HepG2 (cell line): ENCODE measurements around the gene CPSF7. TPM values are rescaled to one million over a fixed set of nuclear protein-coding genes. Genes with fewer than 3 reads are reported as not detected.

ENCODE experiments used
- ATAC-seq: fragments of 200-7000 bp; cut with Tn5 transposase; 3 replicates; pipeline ENCODE4 v1.9.1; 2020; ENCODE audit warnings: mild to moderate bottlenecking, moderate library complexity
- BruUV-seq: library from RNA; stranded (reverse); fragments of 400-500 nt; replicated peaks from 2 replicates; lab custom pipeline; 2021; lab: Mats Ljungman, UMichigan
- CTCF ChIA-PET: fragments of 300-600 bp; formaldehyde crosslinking; extraction: SDS; loops from one replicate; lab custom pipeline; 2021; ENCODE audit warnings: low total read pairs, inconsistent platforms, low intra/inter-chr PET ratio; lab: Yijun Ruan, JAX
- POLR2A ChIA-PET: fragments of 350-600 bp; sonication (Branson Sonifier 250); formaldehyde crosslinking; loops from one replicate; lab custom pipeline; 2020; ENCODE audit warnings: antibody characterized with exemption, inconsistent platforms; lab: Yijun Ruan, JAX
- DNase-seq: peaks from one replicate; pipeline ENCODE4 v3.0.0-alpha.2; 2015; ENCODE audit warnings: low spot score
- FAIRE-seq: peaks from 3 replicates; lab custom pipeline; 2011; peaks lifted over from hg19 to GRCh38; lab: Jason Lieb, UNC
- H2AFZ ChIP-seq: one replicate; pipeline ENCODE4 v1.6.1; 2011; ENCODE audit warnings: low read length, inconsistent platforms
- H3K27ac ChIP-seq: fragments of 300-600 bp; 3 replicates; pipeline ENCODE4 v1.8.0; 2011; ENCODE audit warnings: mixed run types, mild to moderate bottlenecking, mixed read lengths, low read length, inconsistent platforms; ENCODE audit not compliant: insufficient read depth; ENCODE audit errors: extremely low read length
- H3K27me3 ChIP-seq, 2 experiments: fragments of 200-600 bp in 1 of 2; 2 replicates in 1 of 2; 3 replicates in 1 of 2; pipeline versions ENCODE4 v1.6.0 to v1.8.0; 2011; ENCODE audit warnings: low read length in 2 of 2, mild to moderate bottlenecking in 2 of 2, moderate library complexity in 2 of 2, inconsistent platforms in 1 of 2; ENCODE audit not compliant: insufficient read depth in 2 of 2, control insufficient read depth in 1 of 2
- H3K36me3 ChIP-seq, 2 experiments: fragments of 200-600 bp in 1 of 2; replicated peaks in 1 of 2; 2 replicates in 1 of 2; 3 replicates in 1 of 2; pipeline versions ENCODE4 v1.5.1 to v1.8.0; 2011; ENCODE audit warnings: low read length in 2 of 2, inconsistent platforms in 1 of 2; ENCODE audit not compliant: insufficient read depth in 2 of 2, control insufficient read depth in 1 of 2
- H3K4me1 ChIP-seq: 2 replicates; pipeline ENCODE4 v1.5.1; 2012; ENCODE audit warnings: low read length, inconsistent platforms; ENCODE audit not compliant: insufficient read depth
- H3K4me2 ChIP-seq: 2 replicates; pipeline ENCODE4 v1.6.0; 2011; ENCODE audit warnings: low read depth, low read length, inconsistent platforms
- H3K4me3 ChIP-seq, 3 experiments: fragments of 200-600 bp in 1 of 3; sonication (generic), shearing (Covaris generic) in 1 of 3; replicated peaks in 1 of 3; 2 replicates each; pipeline ENCODE4 v1.5.1; 2011 to 2016; ENCODE audit warnings: low read length in 3 of 3, inconsistent platforms in 2 of 3, low read depth in 2 of 3, mild to moderate bottlenecking in 2 of 3, control low read depth in 1 of 3, mixed read lengths in 1 of 3; ENCODE audit not compliant: insufficient read depth in 1 of 3
- H3K79me2 ChIP-seq: one replicate; pipeline ENCODE4 v1.6.1; 2011; ENCODE audit warnings: low read length, inconsistent platforms; ENCODE audit not compliant: insufficient read depth
- H3K9ac ChIP-seq: 2 replicates; pipeline ENCODE4 v1.6.0; 2011; ENCODE audit warnings: mild to moderate bottlenecking, low read depth, low read length, inconsistent platforms; ENCODE audit not compliant: insufficient read depth
- H3K9me3 ChIP-seq: 2 replicates; pipeline ENCODE4 v1.5.1; 2012; ENCODE audit warnings: mild to moderate bottlenecking, low read length
- H4K20me1 ChIP-seq: 2 replicates; pipeline ENCODE4 v1.6.0; 2011; ENCODE audit warnings: inconsistent platforms, mild to moderate bottlenecking, low read length, moderate library complexity; ENCODE audit not compliant: insufficient read depth
- ZBTB10 ChIP-seq: sonication (generic); formaldehyde crosslinking; IDR thresholded peaks from 2 replicates; pipeline ENCODE4 v1.4.0; 2020; ENCODE audit warnings: missing genetic modification reagents, borderline replicate concordance
- WGBS: methylation state at CpG from one replicate; pipeline ENCODE4 v1.1.6; 2017; ENCODE audit warnings: low lambda C conversion rate; 5-methylcytosine and 5-hydroxymethylcytosine counted together
- in situ Hi-C: cut with HindIII; loops from 2 replicates; pipeline ENCODE4 v1.10.0; 2017; ENCODE audit warnings: low pct_unique_long_range_greater_than_20kb; ENCODE audit not compliant: extremely low pct_ligation_motif_present
- intact Hi-C: fragments of 100-400 bp; cut with micrococcal nuclease; formaldehyde crosslinking; loops from one replicate; pipeline ENCODE4 v1.10.0; 2022; ENCODE audit not compliant: unreplicated experiment
- polyA plus RNA-seq, 8 experiments: library from polyadenylated mRNA; depleted of rRNA in 3 of 8; stranded (reverse) in 7 of 8; unstranded in 1 of 8; fragments of >200 nt; fragmentation: Illumina TruSeq in 4 of 8; extraction: Trizol in 4 of 8; gene quantifications; 2 replicates each; pipeline versions ENCODE4 v1.2.1 to v1.2.3, GENCODE V29; 2011 to 2016; ENCODE audit warnings: low read depth in 4 of 8, missing spikeins in 1 of 8, mixed read lengths in 1 of 8; ENCODE audit not compliant: insufficient read depth in 1 of 8
- total RNA-seq, 5 experiments: library from RNA; depleted of rRNA; stranded (reverse); fragments of >200 nt; fragmentation: Illumina TruSeq; extraction: Trizol; gene quantifications; 2 replicates each; pipeline ENCODE4 v1.2.3, GENCODE V29; 2016; ENCODE audit warnings: low read depth in 1 of 5

Gene CPSF7
- total and polyA plus RNA-seq, 2 of the 13 experiments (the other 11 are each of a cell fraction or from before 2014, with no cell fraction given), result 34.1 to 36.8 TPM

DNA sequence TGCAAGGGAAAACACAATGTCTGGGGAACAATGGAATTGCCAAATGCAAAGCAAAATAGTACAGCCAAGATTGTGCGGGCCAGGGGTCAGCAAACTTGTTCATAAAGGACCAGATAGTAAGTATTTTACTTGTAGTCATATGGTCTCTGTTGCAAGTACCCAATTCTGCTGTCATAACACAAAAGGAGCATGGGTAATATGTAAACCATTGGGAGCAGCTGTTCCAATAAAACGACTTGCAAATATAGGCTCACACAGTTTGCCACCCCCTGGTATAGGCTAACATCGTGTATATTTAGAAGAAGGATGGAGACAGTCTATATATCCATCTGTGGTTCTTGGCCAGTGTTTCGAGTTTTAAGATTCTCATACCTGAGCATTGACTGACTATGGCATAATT, 15.7 kb upstream of the CPSF7 start:
- intact Hi-C loops, result no loop called here
- peaks cover 18 to 47% of the 10 kb centered on the region in 2 experiments for H3K36me3 ChIP-seq

More for the DNA sequence above, 15.7 kb upstream of the CPSF7 start:
- H4K20me1 ChIP-seq, result 0 out of 2 replicates have a peak, but pooled peaks cover 7% of the 10 kb centered on the region
- no peak overlapping the region for H3K27ac ChIP-seq
- TF ChIP-seq ZBTB10, result no peak
- TF ChIP-seq, all 625 proteins: peak for 0
- in situ Hi-C loops, result no loop called here
- no peak overlapping the region for H3K4me2 ChIP-seq
- H3K79me2 ChIP-seq, result peaks cover 8% of the 10 kb centered on the region
- H2AFZ ChIP-seq, result no peak overlapping the region
- ChIA-PET CTCF (interaction anchor here (1.1 to 2.2 kb wide), 5 partner anchors 72 to 193 kb away, joined by 3 to 14 read pairs (median 6); no protein-coding TSS in a partner anchor), POLR2A (interaction anchor here (1.2 to 1.9 kb wide), 3 partner anchors 10 to 71 kb away, joined by 3 to 17 read pairs (median 6); partner anchors contain the start of genes CPSF7 and SDHAF2)
- no peak overlapping the region for H3K9ac ChIP-seq
- H3K27me3 ChIP-seq, result no peaks in the 10 kb centered on the region
- no peaks in the 10 kb centered on the region for H3K9me3 ChIP-seq
- DNase-seq (no peak), FAIRE-seq (no peak), ATAC-seq (no peak)
- no TSS peak for BruUV-seq
- WGBS, result 93% methylated on average over 4 of the region's 4 CpGs
- peaks cover 9% of the 10 kb centered on the region; the same call in 1 of the 2 replicates for H3K4me1 ChIP-seq
- no peak overlapping the region for H3K4me3 ChIP-seq
